ENCODE results near the gene MED26. TPM values are rescaled to one million over a fixed set of nuclear protein-coding genes. Genes with fewer than 3 reads are reported as not detected.

Gene MED26
- total and polyA plus RNA-seq, 2 experiments from 2014 or later = 7.4 to 15.4 TPM

DNA sequence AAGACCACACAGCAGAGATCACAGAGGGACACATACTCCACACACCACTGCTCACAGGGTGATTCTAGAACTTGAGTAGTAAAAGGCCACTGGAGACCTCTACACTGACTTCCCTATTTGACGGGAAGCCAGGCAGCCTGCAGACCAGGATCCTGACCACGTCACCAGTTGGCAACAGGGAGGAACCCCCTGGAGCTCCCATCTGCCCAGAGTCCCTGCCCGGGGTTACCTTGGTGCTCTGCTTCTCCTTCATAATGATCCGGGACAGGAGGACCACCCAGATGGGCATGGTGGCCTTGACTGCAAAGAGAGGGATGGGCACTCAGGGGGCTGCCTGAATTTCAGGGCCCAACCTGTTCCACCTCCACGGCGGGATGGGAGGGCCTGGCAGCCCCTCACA, 56.7 kb downstream of the MED26 start:
- DNase-seq (ENCODE audit: low spot score) (no peak), ATAC-seq (no peak)
- Histone ChIP-seq H4K20me1 (replicated peaks; ENCODE audit: insufficient read depth) (peaks cover 19% of the 10 kb centered on the region), H3K9me2 (ENCODE audit: insufficient read depth) (no peaks in the 10 kb centered on the region), H3K4me2 (peak overlapping the region; percentile 93), H3K79me2 (replicated peaks; ENCODE audit: insufficient read depth) (peaks cover 53% of the 10 kb centered on the region), H3K4me3 (peak overlapping the region; percentile 93), H3K27ac (ENCODE audit: low read depth) (no peak overlapping the region), H3K4me1 (ENCODE audit: insufficient read depth) (peaks cover 9% of the 10 kb centered on the region; the same call in 1 of the 2 replicates), H3F3A (replicated peaks; ENCODE audit: low read depth) (peaks cover 18% of the 10 kb centered on the region; the same call in 1 of the 2 replicates), H3K36me3 (ENCODE audit: insufficient read depth) (peaks cover 14% of the 10 kb centered on the region), H2AFZ (peak overlapping the region; percentile 76; the same call in 1 of the 2 replicates), H3K27me3 (ENCODE audit: insufficient read depth) (no peaks in the 10 kb centered on the region)
- Mint-ChIP-seq H3K27ac (no peak overlapping the region), H3K36me3 (ENCODE audit: low read depth) (peaks cover 33% of the 10 kb centered on the region), H3K27me3 (ENCODE audit: insufficient read depth, low read depth, poor library complexity) (peaks cover 10% of the 10 kb centered on the region), H3K4me3 (peak overlapping the region; percentile 85), H3K9me3 (no peaks in the 10 kb centered on the region), H3K4me1 (peaks cover 8% of the 10 kb centered on the region)
- TF ChIP-seq ZNF331 (CRISPR knock-in tag; IDR thresholded peaks at IDR 0.05; ENCODE audit: low read depth) (no peak), ZNF114 (CRISPR knock-in tag; IDR thresholded peaks at IDR 0.05) (no peak), JUNB (IDR thresholded peaks at IDR 0.05; ENCODE audit: unreplicated experiment) (no peak), STAT1 (IDR thresholded peaks at IDR 0.05; ENCODE audit: unreplicated experiment) (no peak)
- TF ChIP-seq, protein P1, sequence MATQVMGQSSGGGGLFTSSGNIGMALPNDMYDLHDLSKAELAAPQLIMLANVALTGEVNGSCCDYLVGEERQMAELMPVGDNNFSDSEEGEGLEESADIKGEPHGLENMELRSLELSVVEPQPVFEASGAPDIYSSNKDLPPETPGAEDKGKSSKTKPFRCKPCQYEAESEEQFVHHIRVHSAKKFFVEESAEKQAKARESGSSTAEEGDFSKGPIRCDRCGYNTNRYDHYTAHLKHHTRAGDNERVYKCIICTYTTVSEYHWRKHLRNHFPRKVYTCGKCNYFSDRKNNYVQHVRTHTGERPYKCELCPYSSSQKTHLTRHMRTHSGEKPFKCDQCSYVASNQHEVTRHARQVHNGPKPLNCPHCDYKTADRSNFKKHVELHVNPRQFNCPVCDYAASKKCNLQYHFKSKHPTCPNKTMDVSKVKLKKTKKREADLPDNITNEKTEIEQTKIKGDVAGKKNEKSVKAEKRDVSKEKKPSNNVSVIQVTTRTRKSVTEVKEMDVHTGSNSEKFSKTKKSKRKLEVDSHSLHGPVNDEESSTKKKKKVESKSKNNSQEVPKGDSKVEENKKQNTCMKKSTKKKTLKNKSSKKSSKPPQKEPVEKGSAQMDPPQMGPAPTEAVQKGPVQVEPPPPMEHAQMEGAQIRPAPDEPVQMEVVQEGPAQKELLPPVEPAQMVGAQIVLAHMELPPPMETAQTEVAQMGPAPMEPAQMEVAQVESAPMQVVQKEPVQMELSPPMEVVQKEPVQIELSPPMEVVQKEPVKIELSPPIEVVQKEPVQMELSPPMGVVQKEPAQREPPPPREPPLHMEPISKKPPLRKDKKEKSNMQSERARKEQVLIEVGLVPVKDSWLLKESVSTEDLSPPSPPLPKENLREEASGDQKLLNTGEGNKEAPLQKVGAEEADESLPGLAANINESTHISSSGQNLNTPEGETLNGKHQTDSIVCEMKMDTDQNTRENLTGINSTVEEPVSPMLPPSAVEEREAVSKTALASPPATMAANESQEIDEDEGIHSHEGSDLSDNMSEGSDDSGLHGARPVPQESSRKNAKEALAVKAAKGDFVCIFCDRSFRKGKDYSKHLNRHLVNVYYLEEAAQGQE (IDR thresholded peaks at IDR 0.05; ENCODE audit: unreplicated experiment) = no peak
- TF ChIP-seq, protein P2, sequence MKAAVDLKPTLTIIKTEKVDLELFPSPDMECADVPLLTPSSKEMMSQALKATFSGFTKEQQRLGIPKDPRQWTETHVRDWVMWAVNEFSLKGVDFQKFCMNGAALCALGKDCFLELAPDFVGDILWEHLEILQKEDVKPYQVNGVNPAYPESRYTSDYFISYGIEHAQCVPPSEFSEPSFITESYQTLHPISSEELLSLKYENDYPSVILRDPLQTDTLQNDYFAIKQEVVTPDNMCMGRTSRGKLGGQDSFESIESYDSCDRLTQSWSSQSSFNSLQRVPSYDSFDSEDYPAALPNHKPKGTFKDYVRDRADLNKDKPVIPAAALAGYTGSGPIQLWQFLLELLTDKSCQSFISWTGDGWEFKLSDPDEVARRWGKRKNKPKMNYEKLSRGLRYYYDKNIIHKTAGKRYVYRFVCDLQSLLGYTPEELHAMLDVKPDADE (IDR thresholded peaks at IDR 0.05) = no peak
- TF ChIP-seq, protein P3, sequence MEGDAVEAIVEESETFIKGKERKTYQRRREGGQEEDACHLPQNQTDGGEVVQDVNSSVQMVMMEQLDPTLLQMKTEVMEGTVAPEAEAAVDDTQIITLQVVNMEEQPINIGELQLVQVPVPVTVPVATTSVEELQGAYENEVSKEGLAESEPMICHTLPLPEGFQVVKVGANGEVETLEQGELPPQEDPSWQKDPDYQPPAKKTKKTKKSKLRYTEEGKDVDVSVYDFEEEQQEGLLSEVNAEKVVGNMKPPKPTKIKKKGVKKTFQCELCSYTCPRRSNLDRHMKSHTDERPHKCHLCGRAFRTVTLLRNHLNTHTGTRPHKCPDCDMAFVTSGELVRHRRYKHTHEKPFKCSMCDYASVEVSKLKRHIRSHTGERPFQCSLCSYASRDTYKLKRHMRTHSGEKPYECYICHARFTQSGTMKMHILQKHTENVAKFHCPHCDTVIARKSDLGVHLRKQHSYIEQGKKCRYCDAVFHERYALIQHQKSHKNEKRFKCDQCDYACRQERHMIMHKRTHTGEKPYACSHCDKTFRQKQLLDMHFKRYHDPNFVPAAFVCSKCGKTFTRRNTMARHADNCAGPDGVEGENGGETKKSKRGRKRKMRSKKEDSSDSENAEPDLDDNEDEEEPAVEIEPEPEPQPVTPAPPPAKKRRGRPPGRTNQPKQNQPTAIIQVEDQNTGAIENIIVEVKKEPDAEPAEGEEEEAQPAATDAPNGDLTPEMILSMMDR (conservative IDR thresholded peaks at IDR 0.05; ENCODE audit: low read depth in 2 of 2) = no peak
- TF ChIP-seq, protein P4, sequence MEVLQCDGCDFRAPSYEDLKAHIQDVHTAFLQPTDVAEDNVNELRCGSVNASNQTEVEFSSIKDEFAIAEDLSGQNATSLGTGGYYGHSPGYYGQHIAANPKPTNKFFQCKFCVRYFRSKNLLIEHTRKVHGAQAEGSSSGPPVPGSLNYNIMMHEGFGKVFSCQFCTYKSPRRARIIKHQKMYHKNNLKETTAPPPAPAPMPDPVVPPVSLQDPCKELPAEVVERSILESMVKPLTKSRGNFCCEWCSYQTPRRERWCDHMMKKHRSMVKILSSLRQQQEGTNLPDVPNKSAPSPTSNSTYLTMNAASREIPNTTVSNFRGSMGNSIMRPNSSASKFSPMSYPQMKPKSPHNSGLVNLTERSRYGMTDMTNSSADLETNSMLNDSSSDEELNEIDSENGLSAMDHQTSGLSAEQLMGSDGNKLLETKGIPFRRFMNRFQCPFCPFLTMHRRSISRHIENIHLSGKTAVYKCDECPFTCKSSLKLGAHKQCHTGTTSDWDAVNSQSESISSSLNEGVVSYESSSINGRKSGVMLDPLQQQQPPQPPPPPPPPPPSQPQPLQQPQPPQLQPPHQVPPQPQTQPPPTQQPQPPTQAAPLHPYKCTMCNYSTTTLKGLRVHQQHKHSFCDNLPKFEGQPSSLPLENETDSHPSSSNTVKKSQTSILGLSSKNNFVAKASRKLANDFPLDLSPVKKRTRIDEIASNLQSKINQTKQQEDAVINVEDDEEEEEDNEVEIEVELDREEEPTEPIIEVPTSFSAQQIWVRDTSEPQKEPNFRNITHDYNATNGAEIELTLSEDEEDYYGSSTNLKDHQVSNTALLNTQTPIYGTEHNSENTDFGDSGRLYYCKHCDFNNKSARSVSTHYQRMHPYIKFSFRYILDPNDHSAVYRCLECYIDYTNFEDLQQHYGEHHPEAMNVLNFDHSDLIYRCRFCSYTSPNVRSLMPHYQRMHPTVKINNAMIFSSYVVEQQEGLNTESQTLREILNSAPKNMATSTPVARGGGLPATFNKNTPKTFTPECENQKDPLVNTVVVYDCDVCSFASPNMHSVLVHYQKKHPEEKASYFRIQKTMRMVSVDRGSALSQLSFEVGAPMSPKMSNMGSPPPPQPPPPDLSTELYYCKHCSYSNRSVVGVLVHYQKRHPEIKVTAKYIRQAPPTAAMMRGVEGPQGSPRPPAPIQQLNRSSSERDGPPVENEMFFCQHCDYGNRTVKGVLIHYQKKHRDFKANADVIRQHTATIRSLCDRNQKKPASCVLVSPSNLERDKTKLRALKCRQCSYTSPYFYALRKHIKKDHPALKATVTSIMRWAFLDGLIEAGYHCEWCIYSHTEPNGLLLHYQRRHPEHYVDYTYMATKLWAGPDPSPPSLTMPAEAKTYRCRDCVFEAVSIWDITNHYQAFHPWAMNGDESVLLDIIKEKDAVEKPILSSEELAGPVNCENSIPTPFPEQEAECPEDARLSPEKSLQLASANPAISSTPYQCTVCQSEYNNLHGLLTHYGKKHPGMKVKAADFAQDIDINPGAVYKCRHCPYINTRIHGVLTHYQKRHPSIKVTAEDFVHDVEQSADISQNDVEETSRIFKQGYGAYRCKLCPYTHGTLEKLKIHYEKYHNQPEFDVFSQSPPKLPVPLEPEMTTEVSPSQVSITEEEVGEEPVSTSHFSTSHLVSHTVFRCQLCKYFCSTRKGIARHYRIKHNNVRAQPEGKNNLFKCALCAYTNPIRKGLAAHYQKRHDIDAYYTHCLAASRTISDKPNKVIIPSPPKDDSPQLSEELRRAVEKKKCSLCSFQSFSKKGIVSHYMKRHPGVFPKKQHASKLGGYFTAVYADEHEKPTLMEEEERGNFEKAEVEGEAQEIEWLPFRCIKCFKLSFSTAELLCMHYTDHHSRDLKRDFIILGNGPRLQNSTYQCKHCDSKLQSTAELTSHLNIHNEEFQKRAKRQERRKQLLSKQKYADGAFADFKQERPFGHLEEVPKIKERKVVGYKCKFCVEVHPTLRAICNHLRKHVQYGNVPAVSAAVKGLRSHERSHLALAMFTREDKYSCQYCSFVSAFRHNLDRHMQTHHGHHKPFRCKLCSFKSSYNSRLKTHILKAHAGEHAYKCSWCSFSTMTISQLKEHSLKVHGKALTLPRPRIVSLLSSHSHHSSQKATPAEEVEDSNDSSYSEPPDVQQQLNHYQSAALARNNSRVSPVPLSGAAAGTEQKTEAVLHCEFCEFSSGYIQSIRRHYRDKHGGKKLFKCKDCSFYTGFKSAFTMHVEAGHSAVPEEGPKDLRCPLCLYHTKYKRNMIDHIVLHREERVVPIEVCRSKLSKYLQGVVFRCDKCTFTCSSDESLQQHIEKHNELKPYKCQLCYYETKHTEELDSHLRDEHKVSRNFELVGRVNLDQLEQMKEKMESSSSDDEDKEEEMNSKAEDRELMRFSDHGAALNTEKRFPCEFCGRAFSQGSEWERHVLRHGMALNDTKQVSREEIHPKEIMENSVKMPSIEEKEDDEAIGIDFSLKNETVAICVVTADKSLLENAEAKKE (CRISPR knock-in tag; IDR thresholded peaks at IDR 0.05) = no peak
